ENCODE data around the gene ACTN2.

DNA sequence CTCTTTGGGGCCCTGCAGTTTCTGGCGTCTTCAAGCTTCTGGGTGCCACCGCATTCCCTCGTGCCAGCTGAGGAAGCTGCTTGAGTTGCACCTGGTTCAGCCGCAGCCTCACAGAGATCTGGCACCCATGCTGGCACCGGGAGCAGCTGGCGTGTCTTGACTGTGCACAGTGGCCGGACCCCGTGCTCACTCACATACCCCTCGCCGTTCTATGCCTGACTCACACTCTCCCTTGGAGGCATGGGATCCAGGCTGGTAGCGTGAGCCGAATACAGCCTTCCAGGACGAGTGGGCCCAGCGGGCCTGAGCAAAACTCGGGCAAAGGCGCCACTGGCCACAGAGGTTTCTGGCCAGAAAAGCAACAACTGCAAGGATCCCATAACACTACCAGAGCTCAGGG, 100.2 kb downstream of the ACTN2 start:
- TF ChIP-seq, protein P1, sequence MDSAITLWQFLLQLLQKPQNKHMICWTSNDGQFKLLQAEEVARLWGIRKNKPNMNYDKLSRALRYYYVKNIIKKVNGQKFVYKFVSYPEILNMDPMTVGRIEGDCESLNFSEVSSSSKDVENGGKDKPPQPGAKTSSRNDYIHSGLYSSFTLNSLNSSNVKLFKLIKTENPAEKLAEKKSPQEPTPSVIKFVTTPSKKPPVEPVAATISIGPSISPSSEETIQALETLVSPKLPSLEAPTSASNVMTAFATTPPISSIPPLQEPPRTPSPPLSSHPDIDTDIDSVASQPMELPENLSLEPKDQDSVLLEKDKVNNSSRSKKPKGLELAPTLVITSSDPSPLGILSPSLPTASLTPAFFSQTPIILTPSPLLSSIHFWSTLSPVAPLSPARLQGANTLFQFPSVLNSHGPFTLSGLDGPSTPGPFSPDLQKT (IDR thresholded peaks at IDR 0.05; ENCODE audit: borderline replicate concordance, low read depth, low read length), result no peak
- TF ChIP-seq, protein P2, sequence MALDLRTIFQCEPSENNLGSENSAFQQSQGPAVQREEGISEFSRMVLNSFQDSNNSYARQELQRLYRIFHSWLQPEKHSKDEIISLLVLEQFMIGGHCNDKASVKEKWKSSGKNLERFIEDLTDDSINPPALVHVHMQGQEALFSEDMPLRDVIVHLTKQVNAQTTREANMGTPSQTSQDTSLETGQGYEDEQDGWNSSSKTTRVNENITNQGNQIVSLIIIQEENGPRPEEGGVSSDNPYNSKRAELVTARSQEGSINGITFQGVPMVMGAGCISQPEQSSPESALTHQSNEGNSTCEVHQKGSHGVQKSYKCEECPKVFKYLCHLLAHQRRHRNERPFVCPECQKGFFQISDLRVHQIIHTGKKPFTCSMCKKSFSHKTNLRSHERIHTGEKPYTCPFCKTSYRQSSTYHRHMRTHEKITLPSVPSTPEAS (tag by site-specific recombination; IDR thresholded peaks at IDR 0.05), result no peak
- no peak for TF ChIP-seq GLI2 (tag by site-specific recombination; IDR thresholded peaks at IDR 0.05; ENCODE audit: borderline replicate concordance, low read depth)
- TF ChIP-seq, protein P3, sequence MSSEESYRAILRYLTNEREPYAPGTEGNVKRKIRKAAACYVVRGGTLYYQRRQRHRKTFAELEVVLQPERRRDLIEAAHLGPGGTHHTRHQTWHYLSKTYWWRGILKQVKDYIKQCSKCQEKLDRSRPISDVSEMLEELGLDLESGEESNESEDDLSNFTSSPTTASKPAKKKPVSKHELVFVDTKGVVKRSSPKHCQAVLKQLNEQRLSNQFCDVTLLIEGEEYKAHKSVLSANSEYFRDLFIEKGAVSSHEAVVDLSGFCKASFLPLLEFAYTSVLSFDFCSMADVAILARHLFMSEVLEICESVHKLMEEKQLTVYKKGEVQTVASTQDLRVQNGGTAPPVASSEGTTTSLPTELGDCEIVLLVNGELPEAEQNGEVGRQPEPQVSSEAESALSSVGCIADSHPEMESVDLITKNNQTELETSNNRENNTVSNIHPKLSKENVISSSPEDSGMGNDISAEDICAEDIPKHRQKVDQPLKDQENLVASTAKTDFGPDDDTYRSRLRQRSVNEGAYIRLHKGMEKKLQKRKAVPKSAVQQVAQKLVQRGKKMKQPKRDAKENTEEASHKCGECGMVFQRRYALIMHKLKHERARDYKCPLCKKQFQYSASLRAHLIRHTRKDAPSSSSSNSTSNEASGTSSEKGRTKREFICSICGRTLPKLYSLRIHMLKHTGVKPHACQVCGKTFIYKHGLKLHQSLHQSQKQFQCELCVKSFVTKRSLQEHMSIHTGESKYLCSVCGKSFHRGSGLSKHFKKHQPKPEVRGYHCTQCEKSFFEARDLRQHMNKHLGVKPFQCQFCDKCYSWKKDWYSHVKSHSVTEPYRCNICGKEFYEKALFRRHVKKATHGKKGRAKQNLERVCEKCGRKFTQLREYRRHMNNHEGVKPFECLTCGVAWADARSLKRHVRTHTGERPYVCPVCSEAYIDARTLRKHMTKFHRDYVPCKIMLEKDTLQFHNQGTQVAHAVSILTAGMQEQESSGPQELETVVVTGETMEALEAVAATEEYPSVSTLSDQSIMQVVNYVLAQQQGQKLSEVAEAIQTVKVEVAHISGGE (tag by site-specific recombination; conservative IDR thresholded peaks at IDR 0.05; ENCODE audit: low read depth), result no peak
- TF ChIP-seq, protein P4, sequence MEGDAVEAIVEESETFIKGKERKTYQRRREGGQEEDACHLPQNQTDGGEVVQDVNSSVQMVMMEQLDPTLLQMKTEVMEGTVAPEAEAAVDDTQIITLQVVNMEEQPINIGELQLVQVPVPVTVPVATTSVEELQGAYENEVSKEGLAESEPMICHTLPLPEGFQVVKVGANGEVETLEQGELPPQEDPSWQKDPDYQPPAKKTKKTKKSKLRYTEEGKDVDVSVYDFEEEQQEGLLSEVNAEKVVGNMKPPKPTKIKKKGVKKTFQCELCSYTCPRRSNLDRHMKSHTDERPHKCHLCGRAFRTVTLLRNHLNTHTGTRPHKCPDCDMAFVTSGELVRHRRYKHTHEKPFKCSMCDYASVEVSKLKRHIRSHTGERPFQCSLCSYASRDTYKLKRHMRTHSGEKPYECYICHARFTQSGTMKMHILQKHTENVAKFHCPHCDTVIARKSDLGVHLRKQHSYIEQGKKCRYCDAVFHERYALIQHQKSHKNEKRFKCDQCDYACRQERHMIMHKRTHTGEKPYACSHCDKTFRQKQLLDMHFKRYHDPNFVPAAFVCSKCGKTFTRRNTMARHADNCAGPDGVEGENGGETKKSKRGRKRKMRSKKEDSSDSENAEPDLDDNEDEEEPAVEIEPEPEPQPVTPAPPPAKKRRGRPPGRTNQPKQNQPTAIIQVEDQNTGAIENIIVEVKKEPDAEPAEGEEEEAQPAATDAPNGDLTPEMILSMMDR (tag by site-specific recombination; IDR thresholded peaks at IDR 0.05), result no peak
